ENCODE measurements around the gene PPHLN1. TPM values are rescaled to one million over a fixed set of nuclear protein-coding genes. Genes with fewer than 3 reads are reported as not detected.

Gene PPHLN1
- total RNA-seq, 1 donor from 2014 or later, result 59.7 TPM

DNA sequence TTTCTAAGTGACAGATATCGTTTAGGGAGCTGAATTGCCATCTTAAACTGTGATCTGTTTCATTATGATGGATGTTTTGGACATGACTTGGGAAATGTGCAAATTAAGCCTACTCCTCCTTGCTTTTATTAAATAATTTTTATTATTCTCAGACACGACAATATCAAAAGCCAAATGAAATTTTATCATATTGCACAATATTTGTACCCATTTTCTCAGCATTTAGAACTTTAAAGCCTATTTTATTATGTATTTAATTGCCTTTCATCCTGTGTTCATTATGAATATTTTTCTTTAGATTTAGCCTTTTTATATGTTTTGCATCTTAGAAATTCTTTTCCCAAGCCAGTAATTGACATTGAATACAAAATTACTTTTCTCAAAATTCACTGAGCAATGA is 102.9 kb downstream of the PPHLN1 start:
- Mint-ChIP-seq H3K27me3 (no peaks in the 10 kb centered on the region), H3K27ac (no peak overlapping the region), H3K36me3 (peaks cover 30% of the 10 kb centered on the region), H3K9me3 (no peaks in the 10 kb centered on the region), H3K4me3 (no peak overlapping the region), H3K4me1 (ENCODE audit: unreplicated experiment) (peaks cover 6% of the 10 kb centered on the region)
- no peak for TF ChIP-seq CTCF (conservative IDR thresholded peaks at IDR 0.05)
- no peak for DNase-seq (ENCODE audit: extremely low spot score, unreplicated experiment)

DNA sequence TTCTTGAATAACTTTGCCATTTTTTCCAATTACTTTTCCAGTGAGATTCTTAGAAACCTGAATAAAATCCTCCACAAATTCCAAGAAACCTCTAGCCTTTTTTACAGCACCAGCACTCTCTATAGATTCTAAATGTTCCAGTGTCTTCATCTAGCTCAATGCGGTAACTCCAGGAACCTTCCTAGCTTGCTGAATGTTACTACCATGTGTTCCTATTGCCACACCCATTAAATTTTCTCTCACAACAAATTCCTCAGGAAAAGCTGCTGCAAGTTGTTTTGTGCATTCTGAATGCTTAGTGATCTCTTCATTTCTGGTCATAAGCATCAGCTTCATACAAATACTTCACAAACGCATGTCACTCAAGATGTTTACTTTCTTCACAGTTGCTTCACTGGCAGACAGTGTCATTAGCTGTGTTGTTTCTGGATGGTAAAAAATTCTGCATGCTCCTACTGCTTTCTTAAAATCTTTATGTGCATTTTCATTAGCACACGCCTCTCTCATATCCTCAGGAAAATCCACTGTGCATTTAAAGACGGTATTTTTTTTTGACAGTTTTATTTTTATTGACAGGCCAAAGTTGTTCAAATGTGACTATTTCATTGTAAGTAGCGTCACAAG is 106.7 kb downstream of the PPHLN1 start:
- Mint-ChIP-seq H3K4me1 (ENCODE audit: unreplicated experiment) (no peaks in the 10 kb centered on the region), H3K4me3 (no peak overlapping the region), H3K36me3 (peaks cover 29% of the 10 kb centered on the region), H3K27ac (no peak overlapping the region), H3K27me3 (no peaks in the 10 kb centered on the region), H3K9me3 (no peaks in the 10 kb centered on the region)
- no peak for TF ChIP-seq CTCF (conservative IDR thresholded peaks at IDR 0.05)
- DNase-seq (ENCODE audit: extremely low spot score, unreplicated experiment), result no peak

- Mint-ChIP-seq H3K27me3 (no peaks in the 10 kb centered on the region), H3K27ac (no peak overlapping the region), H3K9me3 (peaks cover 14% of the 10 kb centered on the region), H3K36me3 (peaks cover 51% of the 10 kb centered on the region), H3K4me1 (ENCODE audit: unreplicated experiment) (no peaks in the 10 kb centered on the region), H3K4me3 (no peak overlapping the region)
- DNase-seq (ENCODE audit: extremely low spot score, unreplicated experiment), result no peak
- no peak for TF ChIP-seq CTCF (conservative IDR thresholded peaks at IDR 0.05)
Observed at GRCh38 chr12:42440608-42441007, 114.6 kb downstream of the PPHLN1 start.

DNA sequence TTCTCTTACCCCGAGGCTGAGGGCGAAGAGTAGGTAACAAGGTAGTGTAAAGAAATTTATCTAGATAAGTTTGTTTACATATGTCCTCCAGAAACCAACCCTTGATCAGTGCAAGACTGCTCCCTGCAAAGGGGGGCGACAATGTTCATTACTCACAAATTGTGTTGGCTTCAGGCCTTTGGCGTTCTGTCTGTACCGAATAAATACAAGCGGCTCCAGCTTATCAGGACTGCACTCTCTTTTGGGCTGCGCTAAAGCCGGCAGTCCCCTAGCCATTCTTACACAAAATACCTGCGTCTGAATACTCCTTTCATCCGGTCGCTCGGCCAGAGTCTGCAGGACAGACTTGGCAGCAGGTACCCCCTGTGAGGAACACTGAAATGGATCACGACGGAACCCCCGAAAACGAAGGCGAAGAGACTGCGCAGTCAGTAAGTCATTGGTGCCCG is 116.4 kb downstream of the PPHLN1 start:
- no peak overlapping the region for H3K4me3 Mint-ChIP-seq
- peaks cover 12% of the 10 kb centered on the region for H3K4me1 Mint-ChIP-seq (ENCODE audit: unreplicated experiment)
- no peak for DNase-seq (ENCODE audit: extremely low spot score, unreplicated experiment)
- H3K36me3 Mint-ChIP-seq, result peaks cover 58% of the 10 kb centered on the region
- no peaks in the 10 kb centered on the region for H3K27me3 Mint-ChIP-seq
- peaks cover 14% of the 10 kb centered on the region for H3K9me3 Mint-ChIP-seq
- H3K27ac Mint-ChIP-seq, result no peak overlapping the region
- no peak for TF ChIP-seq CTCF (conservative IDR thresholded peaks at IDR 0.05)

DNA sequence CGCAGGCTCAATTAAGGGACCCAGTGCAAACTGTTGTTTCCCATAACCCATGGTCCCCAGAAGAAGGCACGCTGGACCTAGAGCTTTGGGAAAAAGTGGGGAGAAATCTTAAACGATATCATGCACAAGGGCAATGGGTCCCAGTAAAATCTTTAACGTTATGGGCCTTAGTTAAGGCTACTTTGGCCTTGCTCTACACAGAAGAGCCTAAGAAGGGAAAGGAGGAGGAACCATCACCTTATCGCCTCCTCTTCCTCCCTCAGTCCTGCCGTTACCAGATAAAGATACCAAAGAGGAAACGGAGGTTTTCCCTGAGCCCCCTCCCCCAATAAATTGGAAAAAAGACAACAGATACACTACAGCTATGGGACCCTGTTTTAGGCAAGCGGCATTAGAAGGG is 116.9 kb downstream of the PPHLN1 start:
- Mint-ChIP-seq H3K9me3 (peaks cover 14% of the 10 kb centered on the region), H3K27me3 (no peaks in the 10 kb centered on the region), H3K36me3 (peaks cover 58% of the 10 kb centered on the region), H3K4me3 (no peak overlapping the region), H3K27ac (no peak overlapping the region), H3K4me1 (ENCODE audit: unreplicated experiment) (peaks cover 16% of the 10 kb centered on the region)
- TF ChIP-seq CTCF (conservative IDR thresholded peaks at IDR 0.05), result no peak
- no peak for DNase-seq (ENCODE audit: extremely low spot score, unreplicated experiment)

Measured in type B pancreatic cell (in vitro differentiated cells).